HG03025 (cell line): ENCODE measurements around the gene ZAR1L.
"Not testable (repeated sequence)": the region's sequence is repeated elsewhere in the genome, so short reads cannot be mapped to it uniquely, and the experiment has no call there.

ENCODE experiments used
- ATAC-seq: cut with Tn5 transposase; IDR thresholded peaks from one replicate; pipeline ENCODE4 v1.9.1; 2021; ENCODE audit warnings: mild to moderate bottlenecking, moderate library complexity; ENCODE audit not compliant: unreplicated experiment, low FRiP score

Gene ZAR1L

GRCh38 chr13:32315238-32316027 is at the start of gene ZAR1L, which contains the start of gene BRCA2:
ZAR1L (minus strand) TSS chr13:32315363; CDS start chr13:32311925, 3,438 bp downstream.
BRCA2 (plus strand) TSS chr13:32315508; CDS start chr13:32316461, 953 bp downstream.
- ATAC-seq, result peak; percentile 95

GRCh38 chr13:32362574-32362973 is 47.4 kb upstream of the ZAR1L start:
- no peak for ATAC-seq

GRCh38 chr13:32355935-32356334 is 40.8 kb upstream of the ZAR1L start:
- ATAC-seq, result not testable (repeated sequence)

- ATAC-seq, result no peak
Observed at GRCh38 chr13:32354040-32354439, 38.9 kb upstream of the ZAR1L start.

GRCh38 chr13:32350839-32351441 is 35.8 kb upstream of the ZAR1L start:
- not testable (repeated sequence) for ATAC-seq

GRCh38 chr13:32347651-32348050 is 32.5 kb upstream of the ZAR1L start:
- ATAC-seq, result no peak

GRCh38 chr13:32340914-32341313 is 25.8 kb upstream of the ZAR1L start:
- no peak for ATAC-seq

- ATAC-seq, result no peak
Observed at GRCh38 chr13:32334671-32335070, 19.5 kb upstream of the ZAR1L start.

GRCh38 chr13:32330441-32330840 is 15.3 kb upstream of the ZAR1L start:
- ATAC-seq, result no peak

- no peak for ATAC-seq
Observed at GRCh38 chr13:32323912-32324311, 8.7 kb upstream of the ZAR1L start.

GRCh38 chr13:32320528-32320927 is 5.4 kb upstream of the ZAR1L start:
- no peak for ATAC-seq

GRCh38 chr13:32317716-32318465 is 2.7 kb upstream of the ZAR1L start:
- no peak for ATAC-seq

- ATAC-seq, result no peak
Observed at GRCh38 chr13:32316501-32316900, 1.3 kb upstream of the ZAR1L start.

- peak; percentile 65 for ATAC-seq
Observed at GRCh38 chr13:32316028-32316339, 821 bp upstream of the ZAR1L start.

- peak; percentile 18 for ATAC-seq
Observed at GRCh38 chr13:32314271-32315237, 609 bp downstream of the ZAR1L start.

- no peak for ATAC-seq
Observed at GRCh38 chr13:32311188-32311897, 3.8 kb downstream of the ZAR1L start.

GRCh38 chr13:32310134-32310706 is 4.9 kb downstream of the ZAR1L start:
- ATAC-seq, result no peak

GRCh38 chr13:32309312-32310133 is 5.6 kb downstream of the ZAR1L start:
- ATAC-seq, result no peak
